Subcutaneous adipose tissue (tissue), 4 donors: ENCODE data around the gene ACVR1. TPM values are rescaled to one million over a fixed set of nuclear protein-coding genes. Genes with fewer than 3 reads are reported as not detected.

Source experiments
- total RNA-seq, 4 donors: library from RNA; depleted of rRNA; stranded (reverse); fragments of >200 nt; gene quantifications; one replicate each; pipeline ENCODE4 v1.1.0, GENCODE V29; 2016
- TF ChIP-seq, protein P1 (sequence below): fragments of 450-650 bp; IDR thresholded peaks from one replicate; pipeline ENCODE4 v1.5.1; 2016; ENCODE audit warnings: low read depth, mild to moderate bottlenecking, control low read depth, antibody characterized with exemption, moderate library complexity

ACVR1 gene
- total RNA-seq, 4 donors from 2014 or later: 34.7 to 49.6 (median 44.2) TPM

DNA sequence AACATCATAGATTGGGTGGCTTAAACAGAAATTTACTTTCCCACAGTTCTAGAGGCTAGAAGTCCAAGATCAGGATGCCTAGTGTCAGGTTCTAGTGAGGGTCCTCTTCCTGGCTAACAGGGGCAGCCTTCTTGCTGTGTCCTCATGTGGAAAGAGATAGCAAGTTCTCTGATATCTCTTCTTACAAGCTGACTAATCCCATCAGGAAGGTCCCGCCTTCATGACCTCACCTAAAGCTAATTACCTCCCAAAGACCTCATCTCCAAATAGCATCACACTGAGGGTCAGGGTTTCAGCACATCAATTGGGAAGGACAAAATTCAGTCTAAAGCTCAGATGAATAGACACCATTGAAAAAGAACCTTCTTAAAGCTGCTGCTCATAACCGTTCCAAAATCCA lies 22.9 kb downstream of the ACVR1 start:
- TF ChIP-seq, protein P1, sequence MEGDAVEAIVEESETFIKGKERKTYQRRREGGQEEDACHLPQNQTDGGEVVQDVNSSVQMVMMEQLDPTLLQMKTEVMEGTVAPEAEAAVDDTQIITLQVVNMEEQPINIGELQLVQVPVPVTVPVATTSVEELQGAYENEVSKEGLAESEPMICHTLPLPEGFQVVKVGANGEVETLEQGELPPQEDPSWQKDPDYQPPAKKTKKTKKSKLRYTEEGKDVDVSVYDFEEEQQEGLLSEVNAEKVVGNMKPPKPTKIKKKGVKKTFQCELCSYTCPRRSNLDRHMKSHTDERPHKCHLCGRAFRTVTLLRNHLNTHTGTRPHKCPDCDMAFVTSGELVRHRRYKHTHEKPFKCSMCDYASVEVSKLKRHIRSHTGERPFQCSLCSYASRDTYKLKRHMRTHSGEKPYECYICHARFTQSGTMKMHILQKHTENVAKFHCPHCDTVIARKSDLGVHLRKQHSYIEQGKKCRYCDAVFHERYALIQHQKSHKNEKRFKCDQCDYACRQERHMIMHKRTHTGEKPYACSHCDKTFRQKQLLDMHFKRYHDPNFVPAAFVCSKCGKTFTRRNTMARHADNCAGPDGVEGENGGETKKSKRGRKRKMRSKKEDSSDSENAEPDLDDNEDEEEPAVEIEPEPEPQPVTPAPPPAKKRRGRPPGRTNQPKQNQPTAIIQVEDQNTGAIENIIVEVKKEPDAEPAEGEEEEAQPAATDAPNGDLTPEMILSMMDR: no peak

DNA sequence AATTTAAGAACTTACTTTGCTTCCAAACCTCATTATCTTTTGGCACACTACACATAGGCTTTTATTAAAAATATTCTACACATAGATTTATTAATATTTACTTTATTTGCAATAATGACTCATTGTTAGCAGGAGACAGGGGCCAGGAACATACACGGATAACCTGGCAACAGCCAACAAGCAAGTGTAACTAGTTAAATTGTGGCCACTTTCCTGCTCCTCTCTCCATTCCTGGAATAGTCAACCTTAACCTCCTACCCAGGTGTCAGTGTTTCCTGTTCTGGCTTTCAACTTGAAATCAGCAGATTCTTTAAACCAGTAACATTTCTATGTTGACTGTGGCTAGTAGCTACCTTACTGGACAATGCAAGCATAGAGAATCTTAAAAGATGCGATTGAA lies 26.5 kb downstream of the ACVR1 start:
- TF ChIP-seq, protein P1: no peak

DNA sequence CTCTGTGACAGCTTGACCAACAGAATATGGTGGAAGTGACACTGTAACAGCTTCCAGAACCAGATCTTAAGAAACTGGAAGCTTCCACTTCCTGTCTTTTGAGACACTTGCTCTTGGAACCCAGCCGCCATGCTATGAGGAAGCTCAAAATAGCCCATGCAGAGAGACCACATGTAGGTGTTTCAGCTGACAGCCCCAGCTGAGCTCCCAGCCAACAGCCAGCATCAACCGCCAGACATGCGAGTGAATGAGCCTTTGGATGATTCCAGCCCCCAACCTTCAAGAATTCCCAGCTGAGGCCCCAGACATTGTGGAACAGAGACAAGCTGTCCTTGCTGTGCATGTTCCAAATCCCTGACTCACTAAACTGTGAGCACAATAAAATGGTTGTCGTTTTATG lies 27.9 kb downstream of the ACVR1 start:
- TF ChIP-seq, protein P1: no peak

DNA sequence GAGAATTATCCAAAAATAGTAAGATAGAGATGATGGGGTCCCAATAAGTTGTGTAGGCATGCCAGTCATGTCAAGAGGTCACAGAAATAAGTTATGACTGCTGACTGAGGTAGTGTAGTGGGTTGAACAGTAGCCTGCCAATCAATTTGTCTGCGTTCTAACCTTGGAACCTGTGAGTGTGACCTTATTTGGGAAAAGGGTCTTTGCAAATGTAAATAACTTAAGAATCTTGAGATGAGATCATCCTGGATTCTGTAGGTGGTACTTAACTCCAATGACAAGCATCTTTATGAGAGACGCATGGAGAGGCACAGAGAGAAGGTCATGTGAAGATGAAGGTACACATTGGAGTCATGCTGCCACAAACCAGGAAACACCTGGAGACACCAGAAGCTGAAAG lies 31.0 kb downstream of the ACVR1 start:
- TF ChIP-seq, protein P1: no peak

DNA sequence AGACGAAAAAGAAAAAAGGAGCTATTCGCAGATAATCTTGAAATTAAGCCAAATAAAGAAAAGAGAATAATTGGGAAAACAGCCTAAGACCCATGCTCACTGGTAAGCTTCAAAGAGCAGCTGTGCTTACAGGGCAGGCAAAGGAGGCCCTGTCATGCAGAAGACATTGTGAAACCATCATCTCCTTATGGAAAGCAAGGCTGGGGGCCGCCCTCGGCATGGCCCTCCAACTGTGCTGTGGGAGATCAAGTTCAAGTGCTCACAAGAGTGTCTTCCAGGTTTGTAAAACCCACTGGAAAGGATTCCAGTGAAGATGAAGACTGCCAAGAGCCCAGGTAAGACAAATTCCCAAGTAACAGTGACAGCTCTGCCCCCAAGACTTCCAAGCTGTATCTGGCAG lies 32.2 kb downstream of the ACVR1 start:
- TF ChIP-seq, protein P1: no peak

DNA sequence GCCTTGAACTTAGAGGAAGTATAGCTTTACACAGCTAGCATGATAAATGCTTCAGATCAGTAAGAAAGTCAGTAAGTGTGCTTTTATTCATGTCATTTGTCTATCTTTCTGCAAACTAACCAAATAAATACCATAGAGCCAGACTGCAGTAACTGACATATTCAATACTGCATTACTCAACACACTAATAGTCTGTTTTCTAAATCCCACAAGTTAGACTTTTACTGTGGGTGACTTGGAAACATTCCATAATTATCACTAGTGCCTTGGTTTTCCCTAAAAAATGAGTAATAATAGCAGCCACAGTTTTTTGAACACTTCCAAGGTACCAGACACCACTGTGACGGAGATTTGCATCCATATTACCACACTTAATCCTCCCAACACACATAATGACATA lies 33.0 kb downstream of the ACVR1 start:
- TF ChIP-seq, protein P1: no peak

DNA sequence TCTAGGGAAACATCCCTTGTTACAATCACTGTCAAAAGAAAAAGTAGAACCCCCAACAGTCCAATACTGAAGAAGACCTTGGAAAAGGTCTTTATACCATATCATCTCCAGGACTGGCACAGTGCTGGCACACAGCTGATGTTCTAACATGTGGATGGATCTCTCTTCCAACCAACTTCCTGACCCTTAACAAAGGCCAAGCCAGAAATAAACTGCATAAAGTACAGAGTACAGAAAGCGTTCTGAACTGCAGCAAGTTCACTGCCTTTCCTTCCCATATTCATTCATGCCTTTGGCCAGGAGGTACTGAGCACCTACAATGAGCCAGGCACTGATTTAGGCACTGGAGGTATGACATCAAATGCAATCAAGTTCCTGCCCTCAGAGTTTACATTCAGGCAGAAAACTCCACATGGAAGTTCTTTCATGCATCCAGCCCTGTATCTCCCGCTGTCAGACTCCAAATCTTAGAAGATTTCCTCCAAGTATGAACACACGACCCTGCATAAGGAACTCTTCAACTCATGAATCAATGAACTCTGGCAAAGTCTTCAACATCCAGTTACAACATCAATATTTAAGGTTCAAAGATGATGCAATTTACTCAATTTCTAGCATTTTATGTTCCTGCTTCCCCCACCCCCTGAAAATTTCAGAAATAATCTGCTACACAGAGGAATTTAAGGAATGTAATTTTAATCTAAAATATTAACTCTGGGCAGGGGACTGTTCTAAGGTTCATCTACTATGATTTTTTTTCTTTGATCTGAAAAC lies 33.8 kb downstream of the ACVR1 start:
- TF ChIP-seq, protein P1: no peak
